ENCODE measurements around the gene ATP9B.

Gene ATP9B

GRCh38 chr18:79418642-79419041, 349.4 kb downstream of the ATP9B start:
- Histone ChIP-seq H3K9ac (ENCODE audit: insufficient read length, low read depth) (no peak overlapping the region), H3K36me3 (ENCODE audit: insufficient read depth, insufficient read length, low read length) (peaks cover 53% of the 10 kb centered on the region), H3K27me3 (ENCODE audit: insufficient read depth, insufficient read length) (no peaks in the 10 kb centered on the region), H3K4me1 (ENCODE audit: insufficient read depth, insufficient read length) (peaks cover 10% of the 10 kb centered on the region), H3K9me3 (ENCODE audit: insufficient read depth, low read length) (no peaks in the 10 kb centered on the region), H3K4me3 (ENCODE audit: insufficient read length, low read depth) (no peak overlapping the region)
- TF ChIP-seq YY1 (IDR thresholded peaks at IDR 0.05; ENCODE audit: insufficient read depth, insufficient read length) (no peak), SUZ12 (IDR thresholded peaks at IDR 0.05; ENCODE audit: extremely low read depth, insufficient read depth, insufficient read length) (no peak), ZNF274 (IDR thresholded peaks at IDR 0.05; ENCODE audit: low read depth, low read length) (no peak)
- no peak for DNase-seq (ENCODE audit: low read depth, low spot score)

DNA sequence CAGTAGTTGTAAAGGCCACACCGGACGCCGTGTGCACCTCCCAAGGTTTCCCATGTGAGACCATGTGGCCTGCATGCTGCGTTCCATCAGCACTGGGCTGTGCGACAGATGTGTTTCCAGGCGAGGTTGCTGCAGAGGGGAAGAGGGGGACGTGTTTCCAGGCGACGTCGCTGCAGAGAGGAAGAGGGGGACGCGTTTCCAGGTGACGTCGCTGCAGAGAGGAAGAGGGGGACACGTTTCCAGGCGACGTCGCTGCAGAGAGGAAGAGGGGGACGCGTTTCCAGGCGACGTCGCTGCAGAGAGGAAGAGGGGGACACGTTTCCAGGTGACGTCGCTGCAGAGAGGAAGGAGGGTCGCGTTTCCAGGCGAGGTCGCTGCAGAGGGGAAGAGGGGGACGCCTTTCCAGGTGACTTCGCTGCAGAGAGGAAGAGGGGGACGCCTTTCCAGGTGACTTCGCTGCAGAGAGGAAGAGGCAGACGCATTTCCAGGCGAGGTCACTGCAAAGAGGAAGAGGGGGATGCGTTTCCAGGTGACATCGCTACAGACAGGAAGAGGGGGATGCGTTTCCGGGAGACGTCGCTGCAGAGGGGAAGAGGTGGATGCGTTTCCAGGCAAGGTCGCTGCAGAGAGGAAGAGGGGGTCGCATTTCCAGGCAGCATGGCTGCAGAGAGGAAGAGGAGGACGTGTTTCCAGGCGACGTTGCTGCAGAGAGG, 351.0 kb downstream of the ATP9B start:
- no peak overlapping the region for H3K9ac ChIP-seq (ENCODE audit: insufficient read length, low read depth)
- peak; percentile 43 for DNase-seq (ENCODE audit: low read depth, low spot score)
- no peak overlapping the region for H3K4me3 ChIP-seq (ENCODE audit: insufficient read length, low read depth)
- H3K27me3 ChIP-seq (ENCODE audit: insufficient read depth, insufficient read length) = no peaks in the 10 kb centered on the region
- H3K9me3 ChIP-seq (ENCODE audit: insufficient read depth, low read length) = no peaks in the 10 kb centered on the region
- H3K36me3 ChIP-seq (ENCODE audit: insufficient read depth, insufficient read length, low read length) = peaks cover 42% of the 10 kb centered on the region
- TF ChIP-seq SUZ12 (IDR thresholded peaks at IDR 0.05; ENCODE audit: extremely low read depth, insufficient read depth, insufficient read length) (no peak), YY1 (IDR thresholded peaks at IDR 0.05; ENCODE audit: insufficient read depth, insufficient read length) (peak; percentile 16)
- H3K4me1 ChIP-seq (ENCODE audit: insufficient read depth, insufficient read length) = peaks cover 6% of the 10 kb centered on the region

DNA sequence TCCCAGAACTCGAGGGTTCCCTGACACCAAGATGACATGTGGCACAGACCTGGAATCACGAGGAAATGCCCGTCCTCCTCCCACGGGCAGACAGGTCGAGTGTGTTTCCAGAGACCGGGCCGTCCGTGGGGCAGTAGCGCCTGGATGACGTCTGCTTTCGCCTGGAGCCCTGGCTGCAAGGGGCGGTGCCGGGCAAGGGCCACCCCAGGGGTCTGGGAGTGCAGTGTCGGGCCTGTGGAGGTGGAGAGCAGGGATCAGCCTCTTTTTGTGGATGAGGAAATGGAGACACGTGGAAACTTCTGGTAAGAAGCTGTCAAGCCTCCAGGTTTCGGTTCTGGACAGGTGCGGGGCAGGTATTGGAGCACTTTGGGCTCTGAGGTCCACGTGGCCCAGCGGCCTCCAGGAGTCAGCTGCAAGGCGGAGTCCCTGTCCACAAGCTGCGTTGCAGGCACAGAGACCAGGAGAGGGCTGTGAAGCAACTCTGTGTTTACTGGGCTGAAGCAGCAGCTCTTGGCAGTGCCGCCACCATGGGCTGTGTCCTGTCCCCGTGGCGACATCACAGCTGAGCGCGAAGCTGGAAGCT, 352.2 kb downstream of the ATP9B start:
- Histone ChIP-seq H3K4me3 (ENCODE audit: insufficient read length, low read depth) (no peak overlapping the region), H3K9me3 (ENCODE audit: insufficient read depth, low read length) (no peaks in the 10 kb centered on the region), H3K27me3 (ENCODE audit: insufficient read depth, insufficient read length) (no peaks in the 10 kb centered on the region), H3K4me1 (ENCODE audit: insufficient read depth, insufficient read length) (peaks cover 8% of the 10 kb centered on the region), H3K9ac (ENCODE audit: insufficient read length, low read depth) (no peak overlapping the region), H3K36me3 (ENCODE audit: insufficient read depth, insufficient read length, low read length) (peaks cover 38% of the 10 kb centered on the region)
- no peak for TF ChIP-seq SUZ12 (IDR thresholded peaks at IDR 0.05; ENCODE audit: extremely low read depth, insufficient read depth, insufficient read length)
- TF ChIP-seq YY1 (IDR thresholded peaks at IDR 0.05; ENCODE audit: insufficient read depth, insufficient read length) = no peak
- TF ChIP-seq ZNF274 (IDR thresholded peaks at IDR 0.05; ENCODE audit: low read depth, low read length) = no peak
- no peak for DNase-seq (ENCODE audit: low read depth, low spot score)

DNA sequence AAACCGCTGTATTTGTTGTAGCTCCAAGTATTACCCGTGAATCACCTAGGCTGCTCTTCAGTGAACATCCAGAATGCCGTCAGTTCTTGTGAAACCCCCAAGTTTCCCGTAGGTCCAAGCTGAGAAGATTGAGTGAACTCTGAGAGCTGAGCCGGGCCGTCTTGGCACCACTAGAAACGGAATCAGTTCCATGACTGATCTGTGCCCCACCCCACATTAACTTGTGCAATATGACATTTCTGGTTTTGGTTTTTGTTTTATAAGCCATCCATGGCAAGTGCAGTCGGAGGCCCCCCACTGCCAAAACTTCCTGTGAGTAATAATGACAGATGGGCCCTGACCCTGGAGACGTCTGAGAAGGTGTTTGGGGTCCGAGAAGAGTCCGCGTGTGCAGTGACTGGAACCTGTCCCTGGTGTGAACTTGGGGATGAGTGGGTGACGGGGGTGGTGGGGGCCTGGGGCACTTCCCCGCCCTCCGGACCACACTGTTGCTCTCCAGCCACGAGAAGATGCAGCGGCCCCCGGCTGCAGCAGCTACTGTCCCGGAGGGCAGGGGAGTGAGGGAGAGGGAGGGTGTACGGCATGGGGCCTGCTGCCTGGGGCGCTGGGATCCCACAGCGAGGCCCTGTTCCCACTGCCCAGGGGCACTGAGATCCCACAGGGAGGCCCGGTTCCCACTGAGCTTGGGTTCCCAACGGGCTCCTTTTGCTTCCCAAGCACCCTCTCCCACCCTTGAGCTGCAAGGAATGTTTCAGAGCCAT, 353.0 kb downstream of the ATP9B start:
- H3K4me3 ChIP-seq (ENCODE audit: insufficient read length, low read depth) = no peak overlapping the region
- no peaks in the 10 kb centered on the region for H3K9me3 ChIP-seq (ENCODE audit: insufficient read depth, low read length)
- DNase-seq (ENCODE audit: low read depth, low spot score) = no peak
- no peak for TF ChIP-seq SUZ12 (IDR thresholded peaks at IDR 0.05; ENCODE audit: extremely low read depth, insufficient read depth, insufficient read length)
- no peak for TF ChIP-seq ZNF274 (IDR thresholded peaks at IDR 0.05; ENCODE audit: low read depth, low read length)
- H3K36me3 ChIP-seq (ENCODE audit: insufficient read depth, insufficient read length, low read length) = peaks cover 35% of the 10 kb centered on the region
- H3K9ac ChIP-seq (ENCODE audit: insufficient read length, low read depth) = peak overlapping the region; percentile 21
- no peaks in the 10 kb centered on the region for H3K27me3 ChIP-seq (ENCODE audit: insufficient read depth, insufficient read length)
- H3K4me1 ChIP-seq (ENCODE audit: insufficient read depth, insufficient read length) = peaks cover 13% of the 10 kb centered on the region

DNA sequence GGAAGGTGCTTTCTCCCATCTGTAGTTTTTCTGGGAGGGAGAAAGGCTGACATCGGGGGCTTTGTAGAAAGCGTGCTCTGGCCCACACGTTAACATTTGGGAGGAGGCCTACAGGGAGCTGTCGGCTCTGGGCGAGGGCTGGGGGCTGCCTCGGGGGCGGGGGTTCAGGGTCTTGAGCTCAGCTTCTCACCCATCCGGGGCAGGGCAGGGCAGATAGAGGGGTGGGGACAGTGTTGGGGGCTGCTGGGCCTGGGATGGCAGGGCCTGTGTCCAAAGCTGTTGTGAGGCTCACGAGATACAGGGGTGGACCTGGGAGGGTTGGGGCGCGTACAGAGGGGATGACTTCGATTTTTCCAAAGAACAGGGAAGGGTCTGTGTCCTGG, 353.6 kb downstream of the ATP9B start:
- no peak for DNase-seq (ENCODE audit: low read depth, low spot score)
- peaks cover 13% of the 10 kb centered on the region for H3K4me1 ChIP-seq (ENCODE audit: insufficient read depth, insufficient read length)
- no peak for TF ChIP-seq YY1 (IDR thresholded peaks at IDR 0.05; ENCODE audit: insufficient read depth, insufficient read length)
- no peaks in the 10 kb centered on the region for H3K9me3 ChIP-seq (ENCODE audit: insufficient read depth, low read length)
- H3K27me3 ChIP-seq (ENCODE audit: insufficient read depth, insufficient read length) = no peaks in the 10 kb centered on the region
- peaks cover 35% of the 10 kb centered on the region for H3K36me3 ChIP-seq (ENCODE audit: insufficient read depth, insufficient read length, low read length)
- H3K9ac ChIP-seq (ENCODE audit: insufficient read length, low read depth) = no peak overlapping the region
- no peak overlapping the region for H3K4me3 ChIP-seq (ENCODE audit: insufficient read length, low read depth)

DNA sequence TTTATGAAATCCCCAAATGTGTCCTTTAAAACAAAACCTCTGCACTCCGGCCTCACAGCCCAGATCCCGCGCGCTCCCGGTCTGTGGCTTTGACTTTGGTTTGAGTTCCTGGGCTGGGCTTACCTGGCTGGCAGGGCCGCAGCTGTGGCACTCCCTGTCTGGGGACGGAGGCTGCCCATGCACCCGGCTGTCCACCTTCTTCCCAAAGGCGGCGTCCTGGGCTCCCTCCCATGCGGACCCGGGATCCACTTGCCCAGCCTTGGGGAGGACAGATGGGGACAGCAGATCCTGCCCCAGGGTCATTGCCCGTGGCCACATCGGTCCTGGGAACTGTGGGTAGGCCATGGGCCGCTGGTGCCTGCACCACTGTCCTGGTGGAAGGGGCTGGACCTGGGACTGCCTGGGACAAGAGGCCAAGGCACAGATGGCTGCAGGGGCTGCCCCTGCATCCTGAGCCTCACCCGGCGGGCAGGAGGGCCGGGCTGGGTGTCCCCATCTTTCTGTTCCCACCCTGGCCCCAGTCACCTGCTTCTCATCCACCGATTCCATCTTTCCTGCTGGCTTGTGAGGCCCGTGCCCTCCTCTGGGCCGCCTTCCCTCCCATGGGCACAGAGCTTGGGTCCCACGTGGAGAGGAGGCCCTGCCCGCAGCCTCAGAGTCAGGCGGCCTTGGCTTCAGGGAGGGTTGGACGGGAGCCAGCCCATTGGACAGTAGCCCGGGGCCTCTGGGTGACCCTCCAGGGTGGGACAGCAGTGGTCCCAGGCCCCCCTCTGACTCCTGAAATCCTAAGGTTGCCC, 354.2 kb downstream of the ATP9B start:
- Histone ChIP-seq H3K4me3 (ENCODE audit: insufficient read length, low read depth) (no peak overlapping the region), H3K9ac (ENCODE audit: insufficient read length, low read depth) (no peak overlapping the region), H3K36me3 (ENCODE audit: insufficient read depth, insufficient read length, low read length) (peaks cover 32% of the 10 kb centered on the region), H3K4me1 (ENCODE audit: insufficient read depth, insufficient read length) (peaks cover 13% of the 10 kb centered on the region), H3K9me3 (ENCODE audit: insufficient read depth, low read length) (no peaks in the 10 kb centered on the region), H3K27me3 (ENCODE audit: insufficient read depth, insufficient read length) (no peaks in the 10 kb centered on the region)
- no peak for TF ChIP-seq ZNF274 (IDR thresholded peaks at IDR 0.05; ENCODE audit: low read depth, low read length)
- no peak for TF ChIP-seq YY1 (IDR thresholded peaks at IDR 0.05; ENCODE audit: insufficient read depth, insufficient read length)
- no peak for TF ChIP-seq SUZ12 (IDR thresholded peaks at IDR 0.05; ENCODE audit: extremely low read depth, insufficient read depth, insufficient read length)
- DNase-seq (ENCODE audit: low read depth, low spot score) = no peak
